Measurements from ENCODE around the gene ST3GAL3. TPM values are rescaled to one million over a fixed set of nuclear protein-coding genes. Genes with fewer than 3 reads are reported as not detected.

ST3GAL3 gene
- total RNA-seq, 1 experiment from 2014 or later, result 26.0 TPM

DNA sequence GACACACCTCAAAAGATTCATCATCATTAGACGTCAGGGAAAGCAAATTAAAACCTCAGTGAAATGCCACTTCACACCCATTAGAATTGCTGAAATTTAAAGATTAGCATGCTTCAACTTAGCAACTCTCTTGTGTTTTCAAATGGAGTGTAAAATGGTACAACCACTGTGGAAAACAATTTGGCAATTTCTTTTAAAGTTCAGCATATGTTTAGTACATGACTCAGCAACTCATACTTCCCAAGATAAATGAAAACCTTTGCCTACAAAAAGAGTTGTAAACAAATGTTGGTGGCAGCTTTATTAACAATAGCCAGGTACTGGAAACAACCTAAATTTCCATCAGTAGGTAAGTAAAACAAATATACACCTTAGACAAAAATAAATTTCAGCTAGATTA, 42.7 kb downstream of the ST3GAL3 start:
- BruUV-seq (replicated peaks), result no TSS peak
- Histone ChIP-seq H3K4me1 (ENCODE audit: control insufficient read depth, insufficient read depth, low read length) (no peaks in the 10 kb centered on the region), H3K27me3 (ENCODE audit: control insufficient read depth, insufficient read depth, low read length) (no peaks in the 10 kb centered on the region), H3K27ac (ENCODE audit: low read length) (no peak overlapping the region), H3K36me3 (ENCODE audit: control insufficient read depth, insufficient read depth, low read length) (0 out of 2 replicates have a peak, but pooled peaks cover 2% of the 10 kb centered on the region), H3K9me3 (ENCODE audit: control insufficient read depth, insufficient read depth, low read depth, low read length) (no peaks in the 10 kb centered on the region), H3K4me3 (ENCODE audit: low read depth in 2 of 2, low read length in 2 of 2) (no peak overlapping the region)
- TF ChIP-seq SIN3A (IDR thresholded peaks at IDR 0.05; ENCODE audit: borderline replicate concordance, insufficient read depth, low read depth, low read length) (no peak), TCF7L2 (IDR thresholded peaks at IDR 0.05; ENCODE audit: low read depth, low read length) (no peak), POLR2AphosphoS5 (IDR thresholded peaks at IDR 0.05; ENCODE audit: low read depth, low read length) (no peak)
- TF ChIP-seq, protein P1, sequence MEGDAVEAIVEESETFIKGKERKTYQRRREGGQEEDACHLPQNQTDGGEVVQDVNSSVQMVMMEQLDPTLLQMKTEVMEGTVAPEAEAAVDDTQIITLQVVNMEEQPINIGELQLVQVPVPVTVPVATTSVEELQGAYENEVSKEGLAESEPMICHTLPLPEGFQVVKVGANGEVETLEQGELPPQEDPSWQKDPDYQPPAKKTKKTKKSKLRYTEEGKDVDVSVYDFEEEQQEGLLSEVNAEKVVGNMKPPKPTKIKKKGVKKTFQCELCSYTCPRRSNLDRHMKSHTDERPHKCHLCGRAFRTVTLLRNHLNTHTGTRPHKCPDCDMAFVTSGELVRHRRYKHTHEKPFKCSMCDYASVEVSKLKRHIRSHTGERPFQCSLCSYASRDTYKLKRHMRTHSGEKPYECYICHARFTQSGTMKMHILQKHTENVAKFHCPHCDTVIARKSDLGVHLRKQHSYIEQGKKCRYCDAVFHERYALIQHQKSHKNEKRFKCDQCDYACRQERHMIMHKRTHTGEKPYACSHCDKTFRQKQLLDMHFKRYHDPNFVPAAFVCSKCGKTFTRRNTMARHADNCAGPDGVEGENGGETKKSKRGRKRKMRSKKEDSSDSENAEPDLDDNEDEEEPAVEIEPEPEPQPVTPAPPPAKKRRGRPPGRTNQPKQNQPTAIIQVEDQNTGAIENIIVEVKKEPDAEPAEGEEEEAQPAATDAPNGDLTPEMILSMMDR (IDR thresholded peaks at IDR 0.05), result no peak
- TF ChIP-seq, protein P2, sequence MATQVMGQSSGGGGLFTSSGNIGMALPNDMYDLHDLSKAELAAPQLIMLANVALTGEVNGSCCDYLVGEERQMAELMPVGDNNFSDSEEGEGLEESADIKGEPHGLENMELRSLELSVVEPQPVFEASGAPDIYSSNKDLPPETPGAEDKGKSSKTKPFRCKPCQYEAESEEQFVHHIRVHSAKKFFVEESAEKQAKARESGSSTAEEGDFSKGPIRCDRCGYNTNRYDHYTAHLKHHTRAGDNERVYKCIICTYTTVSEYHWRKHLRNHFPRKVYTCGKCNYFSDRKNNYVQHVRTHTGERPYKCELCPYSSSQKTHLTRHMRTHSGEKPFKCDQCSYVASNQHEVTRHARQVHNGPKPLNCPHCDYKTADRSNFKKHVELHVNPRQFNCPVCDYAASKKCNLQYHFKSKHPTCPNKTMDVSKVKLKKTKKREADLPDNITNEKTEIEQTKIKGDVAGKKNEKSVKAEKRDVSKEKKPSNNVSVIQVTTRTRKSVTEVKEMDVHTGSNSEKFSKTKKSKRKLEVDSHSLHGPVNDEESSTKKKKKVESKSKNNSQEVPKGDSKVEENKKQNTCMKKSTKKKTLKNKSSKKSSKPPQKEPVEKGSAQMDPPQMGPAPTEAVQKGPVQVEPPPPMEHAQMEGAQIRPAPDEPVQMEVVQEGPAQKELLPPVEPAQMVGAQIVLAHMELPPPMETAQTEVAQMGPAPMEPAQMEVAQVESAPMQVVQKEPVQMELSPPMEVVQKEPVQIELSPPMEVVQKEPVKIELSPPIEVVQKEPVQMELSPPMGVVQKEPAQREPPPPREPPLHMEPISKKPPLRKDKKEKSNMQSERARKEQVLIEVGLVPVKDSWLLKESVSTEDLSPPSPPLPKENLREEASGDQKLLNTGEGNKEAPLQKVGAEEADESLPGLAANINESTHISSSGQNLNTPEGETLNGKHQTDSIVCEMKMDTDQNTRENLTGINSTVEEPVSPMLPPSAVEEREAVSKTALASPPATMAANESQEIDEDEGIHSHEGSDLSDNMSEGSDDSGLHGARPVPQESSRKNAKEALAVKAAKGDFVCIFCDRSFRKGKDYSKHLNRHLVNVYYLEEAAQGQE (IDR thresholded peaks at IDR 0.05; ENCODE audit: insufficient read depth in 1 of 2, low read depth in 2 of 2, low read length in 1 of 2), result no peak
- in situ Hi-C loops (cut with HindIII; ENCODE audit: low pct_unique_long_range_greater_than_20kb, low sequenced_read_pairs) (loop anchor here (25.0 kb wide), 1 partner anchor 187 kb away; the partner anchor contains the start of genes ARTN and IPO13), intact Hi-C loops (cut with micrococcal nuclease; ENCODE audit: unreplicated experiment) (no loop called here)
- ATAC-seq (no peak), DNase-seq (ENCODE audit: low read depth, low spot score) (no peak)
- CTCF ChIA-PET, result no interaction called here
- POLR2A ChIA-PET, result interaction anchor here (0.6 kb wide), 1 partner anchor 21 kb away, joined by 3 read pairs; no protein-coding TSS in a partner anchor

DNA sequence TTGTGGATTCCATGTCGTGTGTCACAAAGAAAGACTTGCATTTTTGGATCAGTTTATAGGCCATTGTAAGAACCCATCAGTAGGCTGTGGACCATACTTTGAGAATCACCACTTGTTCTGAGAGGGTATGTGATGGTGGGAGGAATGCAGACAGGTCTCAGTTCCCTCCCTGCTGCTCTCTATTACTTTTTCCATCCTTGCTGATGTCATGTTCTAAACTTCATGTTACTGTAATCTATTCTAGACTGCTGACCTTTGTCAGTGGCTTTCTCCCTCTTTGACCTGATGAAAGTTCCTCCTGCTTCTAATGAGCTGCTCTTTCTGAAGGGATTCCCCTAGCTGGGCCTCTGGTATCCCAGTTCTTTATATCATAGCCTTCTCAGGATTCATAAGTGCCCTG, 46.1 kb downstream of the ST3GAL3 start:
- H3K4me3 ChIP-seq (ENCODE audit: low read depth in 2 of 2, low read length in 2 of 2), result no peak overlapping the region
- H3K4me1 ChIP-seq (ENCODE audit: control insufficient read depth, insufficient read depth, low read length), result no peaks in the 10 kb centered on the region
- ChIA-PET CTCF (no interaction called here), POLR2A (no interaction called here)
- no peak for DNase-seq (ENCODE audit: low read depth, low spot score)
- ATAC-seq, result no peak
- TF ChIP-seq POLR2AphosphoS5 (IDR thresholded peaks at IDR 0.05; ENCODE audit: low read depth, low read length) (no peak), SIN3A (IDR thresholded peaks at IDR 0.05; ENCODE audit: borderline replicate concordance, insufficient read depth, low read depth, low read length) (no peak), TCF7L2 (IDR thresholded peaks at IDR 0.05; ENCODE audit: low read depth, low read length) (no peak)
- TF ChIP-seq, protein P2 (IDR thresholded peaks at IDR 0.05; ENCODE audit: insufficient read depth in 1 of 2, low read depth in 2 of 2, low read length in 1 of 2), result no peak
- TF ChIP-seq, protein P1 (IDR thresholded peaks at IDR 0.05), result no peak
- BruUV-seq (replicated peaks), result no TSS peak
- intact Hi-C loops (cut with micrococcal nuclease; ENCODE audit: unreplicated experiment) (no loop called here), in situ Hi-C loops (cut with HindIII; ENCODE audit: low pct_unique_long_range_greater_than_20kb, low sequenced_read_pairs) (loop anchor here (25.0 kb wide), 1 partner anchor 184 kb away; the partner anchor contains the start of genes ARTN and IPO13)
- no peaks in the 10 kb centered on the region for H3K27me3 ChIP-seq (ENCODE audit: control insufficient read depth, insufficient read depth, low read length)
- H3K27ac ChIP-seq (ENCODE audit: low read length), result no peak overlapping the region
- H3K9me3 ChIP-seq (ENCODE audit: control insufficient read depth, insufficient read depth, low read depth, low read length), result no peaks in the 10 kb centered on the region
- H3K36me3 ChIP-seq (ENCODE audit: control insufficient read depth, insufficient read depth, low read length), result 0 out of 2 replicates have a peak, but pooled peaks cover 2% of the 10 kb centered on the region
